Gastroesophageal sphincter (tissue), 4 donors: ENCODE measurements around the gene DENR. TPM values are rescaled to one million over a fixed set of nuclear protein-coding genes. Genes with fewer than 3 reads are reported as not detected.

ENCODE experiments used
- ATAC-seq: fragments of 150-250 bp; one replicate; pipeline ENCODE4 v1.9.1; 2016; ENCODE audit warnings: mild to moderate bottlenecking, moderate library complexity
- H3K27ac ChIP-seq, 4 donors: fragments of 200-600 bp; sonication (generic) in 3 of 4; 1 replicate in 3 of 4; 2 replicates in 1 of 4; pipeline ENCODE4 v1.5.1; 2016 to 2019
- H3K27me3 ChIP-seq: fragments of 200-600 bp; sonication (generic); one replicate; pipeline ENCODE4 v1.5.1; 2019
- H3K36me3 ChIP-seq, 2 donors: fragments of 200-600 bp; sonication (generic); one replicate each; pipeline ENCODE4 v1.5.1; 2019; ENCODE audit warnings: control low read depth in 1 of 2
- H3K4me1 ChIP-seq, 3 donors: fragments of 200-600 bp; sonication (generic); 1 replicate in 2 of 3; 2 replicates in 1 of 3; pipeline ENCODE4 v1.5.1; 2016 to 2019; ENCODE audit warnings: control low read depth in 2 of 3
- H3K4me3 ChIP-seq, 2 donors: fragments of 200-600 bp; sonication (generic); one replicate each; pipeline ENCODE4 v1.5.1; 2019; ENCODE audit warnings: mild to moderate bottlenecking in 1 of 2, moderate library complexity in 1 of 2
- H3K9me3 ChIP-seq, 3 donors: fragments of 200-600 bp; sonication (generic); one replicate each; pipeline ENCODE4 v1.5.1; 2017 to 2019; ENCODE audit warnings: control low read depth in 2 of 3
- CTCF ChIP-seq, 4 experiments: fragments of 200-600 bp in 2 of 4; fragments of 450-650 bp in 2 of 4; sonication (generic) in 1 of 4; IDR thresholded peaks; one replicate each; pipeline ENCODE4 v1.5.1; 2017 to 2019; ENCODE audit warnings: antibody characterized with exemption in 4 of 4, mild to moderate bottlenecking in 2 of 4, moderate library complexity in 2 of 4
- EP300 ChIP-seq: sonication (generic); formaldehyde crosslinking; IDR thresholded peaks from one replicate; pipeline ENCODE4 v1.6.1; 2017; ENCODE audit warnings: antibody characterized with exemption, mild to moderate bottlenecking
- POLR2A ChIP-seq, 2 donors: fragments of 450-650 bp; IDR thresholded peaks; one replicate each; pipeline ENCODE4 v1.6.1; 2017; ENCODE audit warnings: antibody characterized with exemption in 2 of 2, mild to moderate bottlenecking in 2 of 2, moderate library complexity in 1 of 2
- POLR2AphosphoS5 ChIP-seq: sonication (generic); formaldehyde crosslinking; IDR thresholded peaks from one replicate; pipeline ENCODE4 v1.6.1; 2017; ENCODE audit warnings: antibody characterized with exemption
- WGBS, 2 donors: methylation state at CpG; one replicate each; pipeline ENCODE4 v1.1.5; 2018; ENCODE audit warnings: low coverage in 1 of 2; 5-methylcytosine and 5-hydroxymethylcytosine counted together
- total RNA-seq, 4 donors: library from RNA; depleted of rRNA; stranded (reverse); fragments of >200 nt; gene quantifications; one replicate each; pipeline ENCODE4 v1.1.0, GENCODE V29; 2016

The DENR gene
- total RNA-seq, 4 donors from 2014 or later = 22.9 to 31.5 (median 23.9) TPM

- no peak overlapping the region for H3K4me3 ChIP-seq
- H3K4me1 ChIP-seq = no peaks in the 10 kb centered on the region
- H3K27me3 ChIP-seq = peaks cover 12% of the 10 kb centered on the region
- WGBS, 2 donors = 82 to 100% methylated on average over 2 to 11 of the region's 11 CpGs
- TF ChIP-seq CTCF (IDR thresholded peaks at IDR 0.05) = no peak
- no peak for TF ChIP-seq POLR2AphosphoS5
- no peak for TF ChIP-seq POLR2A (IDR thresholded peaks at IDR 0.05)
- no peak for TF ChIP-seq EP300
- no peak overlapping the region for H3K27ac ChIP-seq
- H3K9me3 ChIP-seq = no peaks in the 10 kb centered on the region
- no peak for ATAC-seq
- no peaks in the 10 kb centered on the region for H3K36me3 ChIP-seq
These were observed 31.5 kb upstream of the DENR start for GRCh38 chr12:122721057-122721545.

- no peaks in the 10 kb centered on the region for H3K9me3 ChIP-seq
- H3K27ac ChIP-seq = no peak overlapping the region
- no peaks in the 10 kb centered on the region for H3K4me1 ChIP-seq
- no peak overlapping the region for H3K4me3 ChIP-seq
- no peak for ATAC-seq
- H3K27me3 ChIP-seq = peaks cover 12% of the 10 kb centered on the region
- 33 to 67% methylated on average over 1 of the region's 1 CpG for WGBS, 2 donors
- no peak for TF ChIP-seq POLR2A (IDR thresholded peaks at IDR 0.05)
- TF ChIP-seq CTCF (IDR thresholded peaks at IDR 0.05) = no peak
- TF ChIP-seq EP300 = no peak
- TF ChIP-seq POLR2AphosphoS5 = no peak
- no peaks in the 10 kb centered on the region for H3K36me3 ChIP-seq
These were observed 30.2 kb upstream of the DENR start for GRCh38 chr12:122722387-122722786.

GRCh38 chr12:122724641-122725243 is 27.9 kb upstream of the DENR start:
- Histone ChIP-seq H3K4me3 (no peak overlapping the region), H3K27me3 (no peaks in the 10 kb centered on the region), H3K9me3 (no peaks in the 10 kb centered on the region), H3K27ac (no peak overlapping the region), H3K4me1 (no peaks in the 10 kb centered on the region), H3K36me3 (no peaks in the 10 kb centered on the region)
- ATAC-seq = no peak
- WGBS, 2 donors = 80 to 88% methylated on average over 4 to 9 of the region's 12 CpGs
- no peak for TF ChIP-seq POLR2AphosphoS5
- TF ChIP-seq CTCF (IDR thresholded peaks at IDR 0.05) = no peak
- TF ChIP-seq POLR2A (IDR thresholded peaks at IDR 0.05) = no peak
- TF ChIP-seq EP300 = no peak

- TF ChIP-seq EP300 (no peak), POLR2A (IDR thresholded peaks at IDR 0.05) (no peak), CTCF (IDR thresholded peaks at IDR 0.05) (no peak), POLR2AphosphoS5 (no peak)
- Histone ChIP-seq H3K36me3 (no peaks in the 10 kb centered on the region), H3K4me3 (no peak overlapping the region), H3K9me3 (no peaks in the 10 kb centered on the region), H3K4me1 (no peaks in the 10 kb centered on the region), H3K27me3 (peaks cover 4% of the 10 kb centered on the region), H3K27ac (no peak overlapping the region)
- WGBS, 2 donors = 76 to 80% methylated on average over 6 of the region's 6 CpGs
- no peak for ATAC-seq
These were observed 27.1 kb upstream of the DENR start for GRCh38 chr12:122725452-122726079.

- no peak for ATAC-seq
- no peak overlapping the region for H3K27ac ChIP-seq
- no peaks in the 10 kb centered on the region for H3K9me3 ChIP-seq
- H3K4me3 ChIP-seq = no peak overlapping the region
- H3K36me3 ChIP-seq = no peaks in the 10 kb centered on the region
- no peaks in the 10 kb centered on the region for H3K4me1 ChIP-seq
- H3K27me3 ChIP-seq = peaks cover 9% of the 10 kb centered on the region
- 63 to 76% methylated on average over 4 of the region's 5 CpGs for WGBS, 2 donors
- TF ChIP-seq POLR2A (IDR thresholded peaks at IDR 0.05) (no peak), POLR2AphosphoS5 (no peak), CTCF (IDR thresholded peaks at IDR 0.05) (no peak), EP300 (no peak)
These were observed 26.5 kb upstream of the DENR start for GRCh38 chr12:122726080-122726558.
